NCI-H2196 treated with DMSO at 0.1 percent for 48 hours (cell line): ENCODE measurements around the gene MYLK4.

ENCODE experiments used
- DNase-seq: peaks from one replicate; lab custom pipeline; 2025; ENCODE audit not compliant: unreplicated experiment; lab: John Stamatoyannopoulos, UW

Gene MYLK4

DNA sequence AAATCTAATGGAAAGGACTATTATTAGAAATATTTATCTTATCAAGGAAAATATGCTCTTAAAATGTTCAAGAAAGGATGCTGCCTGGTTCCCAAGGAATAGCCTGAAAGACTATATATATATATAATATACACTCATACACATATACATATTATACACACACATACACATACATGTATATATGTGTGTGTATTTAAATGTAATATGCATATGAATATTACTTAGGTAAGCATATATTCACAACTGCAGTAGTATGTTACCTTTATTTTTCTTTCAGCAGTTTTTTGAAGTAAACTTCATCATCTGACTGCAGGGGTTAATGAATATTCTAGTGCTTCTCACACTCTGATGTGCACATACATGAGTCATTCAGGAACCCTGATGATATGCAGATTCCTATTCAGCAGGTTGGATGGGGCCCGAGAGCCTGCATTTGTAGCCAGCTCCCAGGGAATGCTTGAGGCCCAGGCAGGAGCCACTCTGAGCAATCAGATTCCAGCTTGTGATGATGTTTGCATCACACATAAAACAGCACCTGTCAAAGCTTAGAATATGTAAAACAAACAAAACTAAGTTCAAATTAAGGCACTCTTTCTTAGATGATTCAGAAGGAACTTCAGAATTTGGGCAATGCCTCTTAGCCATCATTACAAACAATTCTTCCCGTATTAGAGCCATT is 16.1 kb downstream of the MYLK4 start:
- no peak for DNase-seq

DNA sequence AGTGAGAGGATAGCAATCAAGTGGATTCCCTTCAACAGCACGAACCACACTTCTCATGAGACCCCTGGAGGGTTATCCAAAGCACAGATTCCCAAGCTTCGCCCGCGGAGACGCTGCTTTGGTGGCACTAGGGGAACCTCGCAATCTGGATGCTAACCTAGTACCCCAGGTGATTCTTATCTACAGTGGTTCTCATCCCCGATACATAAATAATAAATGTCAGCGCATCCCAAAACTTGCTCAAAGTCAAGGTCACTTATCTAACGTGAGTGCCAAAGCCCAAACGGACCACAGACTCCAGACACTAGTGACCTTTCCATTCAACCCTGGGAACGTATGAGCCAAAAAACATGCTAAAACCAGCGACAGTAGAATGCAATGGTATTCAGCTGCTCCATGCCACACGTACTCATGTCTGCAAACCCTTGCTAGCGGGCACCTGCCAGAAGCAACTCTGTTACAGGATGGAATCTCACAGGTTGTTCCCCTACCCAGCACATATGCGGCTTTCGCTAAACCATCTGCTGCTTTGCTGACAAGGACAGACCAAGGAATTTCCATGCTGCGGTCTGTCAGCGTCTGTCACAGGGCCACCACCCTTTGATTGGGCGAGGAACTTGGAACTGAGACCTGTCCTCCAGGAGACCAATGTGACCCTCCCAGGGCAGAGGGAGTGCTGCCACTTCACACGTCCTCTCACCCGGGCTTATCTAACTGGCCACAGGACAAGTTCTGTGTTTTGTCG is 16.8 kb downstream of the MYLK4 start:
- no peak for DNase-seq

DNA sequence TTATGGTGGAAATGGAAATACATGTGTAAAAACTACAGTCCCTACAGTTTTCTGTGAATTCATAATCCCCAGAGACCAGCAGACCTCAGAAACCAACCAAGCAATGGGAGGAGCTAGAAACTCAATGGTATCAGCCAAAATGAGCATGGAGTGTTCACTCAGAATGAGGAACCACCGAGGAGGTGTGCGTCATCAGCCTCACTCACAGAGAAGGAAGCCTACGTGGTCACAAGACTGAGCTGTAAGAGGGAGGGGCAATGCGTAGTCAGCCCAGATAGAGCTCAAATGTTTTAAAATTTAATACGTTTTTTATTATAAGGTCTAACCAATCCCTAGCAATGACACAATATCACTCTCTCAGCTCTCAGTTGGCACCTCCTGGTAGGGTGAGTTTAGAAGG is 17.4 kb downstream of the MYLK4 start:
- no peak for DNase-seq

DNA sequence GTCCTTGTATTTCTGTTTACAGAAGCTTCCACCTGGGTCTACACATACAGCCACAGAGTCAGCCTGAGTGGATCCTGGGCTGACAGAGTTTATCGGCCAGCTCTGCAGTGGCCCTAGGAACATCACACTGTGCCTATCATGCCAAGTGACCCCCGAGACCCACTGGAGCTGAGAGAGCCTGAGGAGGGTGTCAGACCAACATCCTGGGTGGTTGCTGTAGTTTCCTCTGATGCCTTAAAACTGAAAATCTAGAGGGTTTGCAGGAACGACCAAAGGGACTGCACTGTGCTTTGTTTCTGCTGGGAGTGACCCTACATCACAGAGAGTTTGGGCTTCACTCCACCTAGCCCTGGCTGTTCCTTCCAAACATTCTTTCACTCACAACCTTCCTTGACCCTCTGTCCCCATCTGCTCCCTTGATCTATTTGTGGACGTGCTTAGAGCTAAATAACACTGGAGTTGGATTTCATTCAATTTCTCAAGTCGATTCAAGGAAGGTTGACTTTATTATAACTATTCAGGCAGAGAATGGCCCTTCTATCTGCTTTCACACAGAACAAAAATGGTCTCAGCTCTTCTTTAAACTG is 18.1 kb downstream of the MYLK4 start:
- DNase-seq, result no peak

DNA sequence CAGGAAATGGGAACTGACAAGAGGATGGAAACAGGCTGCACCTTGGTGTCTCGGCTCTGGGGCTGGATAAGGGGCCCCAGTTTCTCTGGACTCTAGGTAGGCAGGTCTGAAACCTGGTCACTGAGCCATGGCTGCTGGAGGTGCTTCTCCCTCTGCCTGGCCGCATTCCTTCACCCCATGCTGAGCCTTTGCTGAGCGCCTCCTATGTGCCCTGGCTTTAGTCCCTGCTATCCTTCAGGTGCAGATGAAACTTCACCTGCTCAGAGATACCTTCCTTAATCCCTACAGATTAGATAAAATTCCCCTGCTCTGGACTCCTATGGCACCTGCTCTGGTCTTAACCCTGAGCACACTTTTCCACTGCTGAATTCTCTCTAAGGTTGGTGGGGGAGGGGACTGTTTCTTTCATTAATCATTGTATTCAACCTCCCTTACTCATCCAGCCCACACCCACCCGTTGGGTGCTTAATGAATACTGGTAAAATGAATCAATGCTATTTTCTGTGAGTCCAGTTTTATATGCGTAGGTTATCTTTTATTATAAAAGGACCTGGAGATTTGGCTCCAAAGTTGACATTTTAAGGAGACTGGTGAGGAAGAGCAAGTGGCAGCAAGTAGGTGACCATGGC is 19.3 kb downstream of the MYLK4 start:
- DNase-seq, result no peak

DNA sequence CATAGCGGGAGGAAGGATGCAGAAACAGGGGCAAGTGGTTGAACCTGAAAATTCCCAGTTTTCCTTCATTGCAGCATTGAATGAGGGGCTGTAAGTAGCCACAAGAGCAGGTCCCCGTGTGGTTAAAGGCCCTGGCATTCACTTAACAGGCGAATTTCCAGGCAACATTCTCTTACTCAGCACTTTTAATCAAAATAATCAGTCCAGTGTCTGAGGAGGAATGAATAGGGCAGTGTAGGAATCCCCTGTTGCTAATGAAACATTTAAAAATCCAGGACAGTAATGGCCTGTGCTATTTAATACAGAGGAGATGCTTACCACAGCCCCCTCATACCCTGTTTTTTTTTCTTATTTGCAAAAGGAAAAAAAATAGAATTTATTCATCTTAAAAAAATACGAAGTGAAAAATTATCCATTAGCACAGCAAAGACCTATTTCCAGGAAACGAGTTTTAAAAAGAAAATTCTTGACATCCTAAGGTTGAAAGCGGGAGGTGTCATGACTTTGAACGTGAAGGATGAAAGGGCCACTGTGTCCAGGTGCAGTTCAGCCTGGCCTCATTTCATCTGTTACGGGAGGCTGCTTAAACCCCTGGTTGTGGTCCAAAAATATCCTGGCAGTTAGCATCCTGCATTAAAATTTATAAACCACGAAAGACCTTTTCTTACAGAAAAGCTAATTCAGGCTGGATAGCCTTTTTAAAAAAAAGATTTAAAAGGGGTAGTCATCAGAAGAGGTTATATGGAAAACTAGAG is 20.2 kb downstream of the MYLK4 start:
- no peak for DNase-seq

DNA sequence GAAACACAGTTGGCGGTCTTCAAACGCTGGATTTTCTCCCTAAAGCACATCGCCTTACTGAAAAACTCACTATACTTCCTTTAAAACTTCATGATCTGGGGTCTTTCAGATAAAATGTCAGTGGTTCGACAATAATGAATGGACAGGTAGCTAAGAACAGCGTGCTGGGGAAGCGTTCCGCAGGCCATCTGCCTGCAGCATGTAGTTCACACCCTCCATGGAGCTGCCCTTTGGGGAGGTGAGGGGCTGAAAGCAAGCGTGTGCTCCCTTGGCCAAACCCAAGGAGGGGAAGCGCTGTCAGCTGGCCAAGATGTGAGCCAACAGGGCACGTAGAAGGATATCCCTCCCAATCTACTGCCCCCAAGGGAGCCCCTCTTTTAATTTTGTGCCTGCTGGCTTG is 20.8 kb downstream of the MYLK4 start:
- DNase-seq, result no peak

DNA sequence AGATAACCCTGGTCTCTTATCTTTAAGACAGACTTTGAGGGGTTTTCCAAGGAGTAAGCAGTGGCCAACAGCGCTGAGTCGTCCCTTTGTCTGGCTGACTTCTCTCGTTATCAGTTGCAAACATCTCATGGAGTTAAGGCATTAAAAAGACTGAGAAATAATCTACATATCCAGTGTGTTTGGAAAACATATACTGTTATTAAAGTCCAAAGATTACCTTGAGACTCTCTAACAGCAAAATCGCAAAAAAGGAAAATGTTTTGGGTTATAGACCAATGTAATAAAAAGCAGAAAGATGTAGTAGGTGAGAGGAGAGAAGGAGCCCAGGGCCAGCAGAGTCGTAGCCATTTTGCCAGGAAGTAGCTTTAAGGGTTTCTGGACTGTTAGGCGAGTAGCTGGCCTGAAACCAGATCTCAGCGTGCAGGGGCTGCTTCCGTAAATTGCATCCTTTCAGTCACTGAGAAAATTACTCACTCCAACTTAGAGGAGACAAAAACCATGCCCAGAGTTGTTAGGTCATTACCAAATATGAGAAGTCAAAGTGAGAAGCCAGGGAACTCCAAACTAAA is 24.6 kb downstream of the MYLK4 start:
- no peak for DNase-seq

DNA sequence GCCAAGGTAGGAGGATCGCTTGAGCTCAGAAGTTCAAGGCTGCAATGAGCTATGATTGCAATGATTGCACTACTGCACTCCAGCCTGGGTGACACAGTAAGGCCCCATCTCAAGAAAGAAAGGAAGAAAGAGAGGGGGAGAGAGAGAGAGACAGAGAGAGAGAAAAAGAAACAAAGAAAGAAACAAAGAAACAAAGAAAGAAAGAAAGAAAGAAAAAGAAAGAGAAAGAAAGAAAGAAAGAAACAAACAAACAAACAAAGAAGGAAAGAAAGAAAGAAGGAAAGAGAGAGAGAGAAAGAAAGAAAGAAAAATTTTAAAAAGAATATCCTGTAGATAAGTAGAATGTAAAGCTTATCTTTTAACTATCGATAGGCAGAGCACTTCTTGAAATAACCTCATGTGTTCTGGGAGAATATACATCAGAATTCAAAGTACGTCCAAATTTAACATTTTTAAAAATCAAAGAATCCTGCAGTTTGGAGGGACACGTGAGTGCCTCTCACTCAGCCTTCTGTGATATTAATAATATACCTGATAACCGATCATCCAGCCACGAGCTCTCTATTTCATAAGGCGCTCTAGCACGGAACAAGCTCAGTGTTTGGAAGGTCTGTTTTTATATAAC is 25.2 kb downstream of the MYLK4 start:
- DNase-seq, result no peak

DNA sequence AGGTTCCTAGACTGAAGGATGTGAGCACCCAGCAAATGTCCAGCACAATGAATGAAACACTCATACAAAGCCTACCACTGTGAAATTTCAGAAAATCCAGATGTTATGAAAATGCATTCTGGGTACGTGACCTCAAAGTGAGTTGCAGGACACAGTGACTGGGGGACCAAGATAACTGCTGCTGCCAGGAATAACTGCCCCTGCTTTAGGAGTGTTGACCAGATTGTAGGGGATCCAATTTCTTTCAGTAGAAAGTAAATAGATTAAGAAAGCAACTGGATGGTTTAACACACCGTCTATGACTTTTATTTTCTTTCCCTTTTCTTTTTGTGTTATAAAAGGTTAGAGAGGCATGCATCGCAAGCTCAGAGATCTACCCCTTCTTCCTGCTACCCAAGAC is 29.5 kb downstream of the MYLK4 start:
- no peak for DNase-seq

DNA sequence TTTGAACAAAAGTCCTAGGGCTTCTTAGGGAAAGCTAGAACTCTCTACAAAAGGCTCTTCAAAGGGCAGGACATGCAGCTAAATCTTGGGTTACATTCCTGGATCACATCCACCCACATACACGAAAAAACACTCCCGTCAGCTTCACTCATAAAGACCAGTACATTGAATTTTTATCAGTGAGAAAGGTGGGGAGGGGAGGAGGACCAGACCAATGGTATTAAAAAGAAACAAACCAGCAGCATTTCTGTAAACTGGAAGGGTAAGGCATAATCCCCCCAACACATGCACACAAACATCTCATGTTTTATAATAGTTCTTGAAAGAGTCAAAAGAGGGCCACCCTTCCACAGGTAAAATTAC is 31.6 kb downstream of the MYLK4 start:
- no peak for DNase-seq

DNA sequence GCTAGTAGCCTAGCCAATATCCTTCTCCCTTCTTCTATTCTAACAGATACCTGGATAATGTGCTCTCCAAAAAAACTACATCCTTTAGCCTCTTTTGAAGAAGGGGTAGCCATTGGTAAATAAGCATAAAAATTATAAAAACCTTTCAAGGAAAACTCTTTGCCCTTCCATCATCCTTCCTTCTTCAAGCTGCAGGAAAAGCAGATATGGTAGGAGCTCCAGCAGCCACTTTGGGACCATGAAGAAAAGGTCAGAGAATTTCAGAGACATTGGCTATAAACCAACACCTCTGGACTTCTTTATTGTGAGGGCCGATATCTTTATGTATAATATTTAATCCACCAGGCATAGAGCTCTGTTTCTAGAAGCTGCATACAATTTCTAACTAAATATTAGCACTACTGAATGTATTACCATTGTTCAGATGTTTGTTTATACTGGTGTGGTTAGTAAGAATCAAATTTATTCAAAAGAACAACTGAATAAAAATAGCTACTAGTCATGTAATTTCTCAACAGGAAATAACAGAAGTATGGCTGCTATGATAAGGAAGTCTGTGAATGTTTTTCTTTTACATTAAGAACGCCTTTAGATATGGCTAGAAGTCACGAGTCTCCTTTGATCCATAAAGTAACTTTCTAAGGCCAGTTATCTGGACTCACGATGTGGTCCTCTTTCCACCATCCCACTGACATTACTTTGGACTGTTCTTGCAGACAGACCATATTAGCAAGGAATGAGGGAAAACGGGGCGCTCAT is 32.2 kb downstream of the MYLK4 start:
- DNase-seq, result no peak

DNA sequence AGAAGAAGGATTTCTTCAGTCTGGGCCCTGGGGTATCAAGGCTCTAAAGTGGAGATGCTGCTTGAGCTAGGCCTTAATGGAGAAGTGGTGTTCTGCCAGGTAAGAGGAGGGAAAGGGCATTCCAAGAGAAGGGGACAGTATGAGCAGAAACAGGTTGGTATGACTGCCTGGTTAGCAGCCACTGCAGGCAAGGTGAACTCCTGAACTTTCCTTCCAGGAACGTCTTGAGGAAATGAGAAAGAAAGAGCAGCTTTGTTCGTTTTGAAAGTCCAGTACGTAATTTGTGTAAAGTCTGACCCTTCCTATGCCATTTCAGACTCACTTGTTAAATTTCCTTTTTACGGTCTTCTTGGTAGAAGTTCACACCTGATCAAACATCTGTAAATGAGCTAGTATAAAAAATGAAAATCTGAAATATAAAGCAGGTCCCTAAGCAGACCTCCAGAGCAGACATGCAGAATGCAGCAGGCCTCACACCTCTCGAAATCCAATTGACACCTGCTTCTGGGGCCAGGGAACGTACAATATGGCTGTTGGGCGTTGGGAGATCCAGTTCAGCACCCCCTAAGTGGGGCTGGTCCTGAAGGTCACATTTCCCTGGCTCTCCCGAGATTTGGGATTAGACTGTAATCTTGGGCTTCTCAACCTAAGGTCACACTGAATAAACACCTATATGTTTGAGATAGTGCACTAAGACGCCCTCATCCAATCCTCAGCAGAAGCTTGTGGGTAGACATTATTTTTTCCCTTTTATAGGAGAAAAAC is 33.6 kb downstream of the MYLK4 start:
- no peak for DNase-seq

DNA sequence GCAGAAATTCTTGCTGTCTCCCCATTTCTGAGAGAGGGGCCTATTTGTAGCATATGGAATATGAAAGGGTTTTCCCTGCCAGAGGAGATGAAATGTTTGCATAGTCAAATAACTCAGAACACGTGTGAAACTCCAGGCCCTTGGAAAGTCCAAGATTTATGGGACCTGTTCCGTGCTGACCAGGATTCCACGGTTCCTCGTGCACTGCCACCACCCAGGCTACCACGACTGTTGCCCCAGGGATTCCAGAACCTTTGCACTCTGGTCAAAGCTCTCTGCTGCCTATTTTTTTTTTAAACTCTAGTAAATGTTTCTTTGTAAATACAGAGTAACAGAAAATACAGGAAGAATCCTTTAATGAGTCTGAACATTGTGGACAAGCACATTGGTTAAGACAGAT is 35.0 kb downstream of the MYLK4 start:
- no peak for DNase-seq

DNA sequence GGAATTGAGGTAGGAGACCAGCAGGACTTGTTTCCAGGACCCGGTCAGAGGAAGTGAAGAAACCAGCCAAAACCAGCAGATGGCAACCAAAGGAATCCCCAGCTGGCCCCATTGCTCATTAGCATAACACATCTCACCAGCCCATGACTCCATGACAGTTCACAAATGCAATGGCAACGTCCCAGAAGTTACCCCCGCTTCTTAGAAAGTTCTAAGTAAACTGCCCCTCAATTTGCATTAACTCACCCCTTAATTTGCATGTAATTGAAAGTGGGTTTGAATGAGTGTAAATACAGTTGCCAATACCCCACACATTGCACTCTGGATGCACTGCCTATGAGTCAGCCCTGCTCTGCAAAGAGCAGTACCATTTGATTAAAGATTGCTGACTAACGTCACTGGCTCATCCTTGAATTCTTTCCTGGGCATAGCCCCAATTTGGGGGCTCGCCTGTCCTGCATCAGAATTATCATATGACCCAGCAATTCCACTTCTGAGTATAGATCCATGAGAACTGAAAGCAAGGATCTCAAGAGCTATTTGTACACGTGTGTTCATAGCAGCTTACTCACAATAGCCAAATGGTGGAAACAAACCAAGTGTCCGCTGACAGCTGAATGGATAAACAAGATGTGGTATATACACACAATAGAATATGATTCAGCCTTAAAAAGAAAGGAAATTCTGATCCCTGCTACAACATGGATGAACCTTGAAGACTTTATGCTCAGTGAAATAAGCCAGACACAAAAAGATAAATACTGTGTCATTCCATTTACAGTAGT is 36.4 kb downstream of the MYLK4 start:
- DNase-seq, result no peak

DNA sequence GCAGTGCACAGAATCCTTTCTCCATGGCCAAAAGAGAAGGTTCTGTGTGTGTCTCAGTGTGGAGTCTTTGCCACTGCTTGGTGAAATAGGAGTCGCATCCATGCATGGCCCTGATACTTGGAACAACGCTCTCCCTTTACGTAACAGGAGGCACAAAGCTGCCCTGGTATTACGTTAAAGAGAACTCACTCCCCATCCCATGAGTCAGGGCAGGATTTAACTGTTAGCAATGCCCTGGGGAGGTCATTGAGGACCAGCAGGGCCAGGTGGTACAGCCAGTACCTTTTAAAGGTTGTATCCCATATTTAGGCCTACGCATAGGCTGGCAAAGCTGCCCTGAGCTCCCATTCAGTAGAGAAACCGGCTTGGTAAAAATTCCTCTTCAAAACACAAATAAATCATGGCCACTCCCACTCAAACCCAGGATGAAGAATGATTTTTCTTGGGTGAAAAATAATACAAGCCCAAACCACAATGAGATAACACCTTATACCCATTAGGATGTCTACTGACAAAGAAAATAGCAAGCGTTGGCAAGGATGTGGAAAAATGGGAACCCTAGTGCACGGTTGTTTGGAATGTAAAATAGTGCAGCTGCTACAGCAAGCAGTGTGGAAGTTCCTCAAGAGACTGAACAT is 37.1 kb downstream of the MYLK4 start:
- no peak for DNase-seq

DNA sequence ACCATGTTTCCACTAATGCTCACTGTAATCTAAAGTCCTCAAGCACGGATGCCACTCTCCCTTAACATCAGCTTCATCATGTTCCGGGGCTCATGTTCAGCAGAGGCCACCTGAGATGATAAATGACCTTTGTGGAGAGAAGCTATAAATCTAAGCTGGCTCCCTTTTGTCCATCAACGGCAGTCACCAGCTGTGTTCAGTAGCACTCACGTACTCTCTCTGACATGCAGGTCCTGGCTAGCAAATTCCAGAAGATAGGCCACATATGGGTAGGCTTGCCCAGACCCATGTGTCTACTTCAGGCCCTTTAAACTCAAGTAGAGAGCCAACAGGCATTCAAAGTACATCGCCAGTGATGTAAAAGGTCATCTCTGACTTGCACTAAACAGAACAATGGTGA is 38.6 kb downstream of the MYLK4 start:
- no peak for DNase-seq

DNA sequence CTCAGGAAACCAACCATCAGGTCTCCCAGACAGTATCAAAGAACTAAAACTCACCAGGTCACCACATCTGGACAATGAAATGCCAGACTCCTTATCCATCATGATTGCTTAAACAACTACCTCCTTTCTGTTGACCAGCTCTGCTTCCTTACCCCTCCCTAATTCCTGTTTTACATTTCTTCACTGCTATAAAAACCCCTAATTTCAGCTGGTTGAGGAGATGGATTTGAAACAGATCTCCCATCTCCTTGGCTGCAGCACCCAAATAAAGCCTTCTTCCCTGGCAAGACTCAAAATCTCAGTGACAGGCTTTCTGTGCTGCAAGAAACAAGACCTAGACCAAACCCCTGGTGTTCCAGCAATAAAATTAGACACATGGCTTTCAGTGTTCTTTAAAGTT is 40.3 kb downstream of the MYLK4 start:
- DNase-seq, result no peak
